Ureter (tissue), 1 donor: Measurements from ENCODE around the gene UBAP1L. TPM values are rescaled to one million over a fixed set of nuclear protein-coding genes. Genes with fewer than 3 reads are reported as not detected.

Experiments
- DNase-seq: peaks from one replicate; pipeline ENCODE4 v3.0.0-alpha.2; 2020; ENCODE audit warnings: low spot score
- total RNA-seq: library from RNA; stranded (reverse); gene quantifications from one replicate; pipeline ENCODE4 v1.2.4, GENCODE V29; 2023
- donor health status: DM: yes; HTN: yes; CAD: no.

UBAP1L gene
- total RNA-seq, 1 donor from 2014 or later = 9.4 TPM

DNA sequence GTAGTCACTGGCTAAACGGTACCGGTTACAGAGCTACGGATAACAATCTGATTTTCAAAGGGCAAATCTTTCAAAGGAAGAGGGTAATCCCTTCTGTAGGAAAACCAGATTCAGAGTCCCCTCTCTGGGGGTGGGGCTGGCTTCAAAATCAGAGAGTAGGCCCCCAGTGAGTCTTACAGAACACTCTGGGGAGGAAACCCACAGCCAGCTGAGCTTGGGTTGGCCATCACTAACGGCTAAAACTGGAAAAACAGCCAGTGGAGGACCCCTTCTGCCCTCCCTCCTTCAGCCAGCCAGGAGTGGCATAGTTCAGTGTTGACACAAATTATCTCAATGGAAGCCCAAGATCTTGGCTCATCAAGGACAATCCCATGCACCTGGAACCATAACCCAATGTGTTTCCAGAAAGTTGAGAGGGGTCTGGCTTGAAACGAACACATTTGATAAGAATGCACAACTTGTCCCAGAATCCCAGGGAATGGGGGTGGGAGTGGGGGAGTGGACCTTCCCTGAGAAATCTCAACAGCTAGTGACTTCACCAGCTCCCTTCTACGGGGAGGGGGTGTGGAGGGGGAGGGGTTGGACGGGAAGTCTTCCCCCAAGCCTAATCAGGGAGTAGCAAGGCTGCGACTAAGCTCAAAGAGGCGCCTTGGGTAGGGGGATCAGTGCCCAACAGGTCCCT, 48.2 kb downstream of the UBAP1L start:
- no peak for DNase-seq

DNA sequence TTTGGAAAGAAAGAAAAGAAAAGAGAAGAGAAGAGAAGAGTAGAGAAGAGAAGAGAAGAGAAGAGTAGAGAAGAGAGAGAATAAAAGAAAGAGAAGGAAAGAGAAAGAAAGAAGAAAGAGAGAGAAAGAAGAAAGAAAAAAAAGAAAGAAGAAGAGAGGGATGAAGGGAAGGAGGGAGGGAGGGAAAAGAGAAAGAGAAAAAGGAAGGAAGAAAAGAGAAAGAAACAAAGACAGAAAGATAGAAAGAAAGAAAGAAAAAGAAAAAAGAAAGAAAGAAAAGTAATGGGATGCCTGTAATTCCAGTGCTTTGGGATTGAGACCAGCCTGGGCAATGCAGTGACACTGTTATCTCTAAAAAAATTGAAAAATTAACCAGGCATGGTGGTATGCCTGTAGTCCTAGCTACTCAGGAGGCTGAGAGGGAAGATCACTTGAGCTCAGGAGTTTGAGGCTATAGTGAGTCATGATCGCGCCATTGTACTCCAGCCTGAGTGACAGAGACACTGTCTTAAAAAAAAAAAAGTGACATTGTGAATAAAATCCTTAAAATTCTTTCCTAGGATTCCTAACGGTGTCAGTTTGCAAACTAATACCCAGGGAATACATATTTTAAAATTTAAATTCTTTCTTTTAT, 48.9 kb downstream of the UBAP1L start:
- no peak for DNase-seq

DNA sequence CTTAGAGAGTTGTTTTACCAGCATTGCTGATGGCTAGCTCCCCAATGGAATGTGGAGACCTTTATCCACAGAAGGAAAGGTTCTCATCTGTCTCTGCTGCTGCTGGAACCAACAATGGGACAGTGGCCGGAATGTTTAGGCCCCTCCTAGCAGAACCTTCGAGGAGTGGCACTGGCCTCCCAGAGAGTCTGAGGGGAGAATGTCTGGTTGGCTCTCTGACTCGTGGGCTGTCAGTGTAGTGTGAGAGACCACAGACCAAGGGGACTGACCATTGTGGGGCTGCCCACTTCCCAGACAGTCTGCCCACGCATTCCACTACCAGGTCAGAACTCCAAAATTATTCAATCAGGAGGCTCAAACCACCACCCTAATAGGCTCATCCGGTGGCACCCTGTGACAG, 52.3 kb downstream of the UBAP1L start:
- DNase-seq = no peak

DNA sequence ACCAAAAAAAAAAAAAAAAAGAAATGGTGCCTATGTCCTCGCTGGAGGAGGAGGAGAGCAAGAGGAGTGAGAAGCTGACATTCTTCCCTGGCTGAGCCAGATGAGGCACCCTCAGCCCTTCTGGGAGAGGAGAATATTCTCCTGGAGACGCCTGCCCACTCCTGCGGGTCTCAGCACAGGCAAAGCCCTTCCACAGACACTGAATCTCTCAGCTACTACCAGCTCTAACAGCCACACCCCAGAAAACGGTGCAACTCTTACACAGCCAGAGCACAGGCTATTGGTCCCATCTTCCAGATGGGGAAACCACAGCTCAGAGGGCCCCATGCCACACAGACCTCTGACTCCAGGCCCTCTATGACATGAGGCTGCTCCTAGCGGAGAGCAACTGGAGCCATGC, 52.9 kb downstream of the UBAP1L start:
- no peak for DNase-seq

DNA sequence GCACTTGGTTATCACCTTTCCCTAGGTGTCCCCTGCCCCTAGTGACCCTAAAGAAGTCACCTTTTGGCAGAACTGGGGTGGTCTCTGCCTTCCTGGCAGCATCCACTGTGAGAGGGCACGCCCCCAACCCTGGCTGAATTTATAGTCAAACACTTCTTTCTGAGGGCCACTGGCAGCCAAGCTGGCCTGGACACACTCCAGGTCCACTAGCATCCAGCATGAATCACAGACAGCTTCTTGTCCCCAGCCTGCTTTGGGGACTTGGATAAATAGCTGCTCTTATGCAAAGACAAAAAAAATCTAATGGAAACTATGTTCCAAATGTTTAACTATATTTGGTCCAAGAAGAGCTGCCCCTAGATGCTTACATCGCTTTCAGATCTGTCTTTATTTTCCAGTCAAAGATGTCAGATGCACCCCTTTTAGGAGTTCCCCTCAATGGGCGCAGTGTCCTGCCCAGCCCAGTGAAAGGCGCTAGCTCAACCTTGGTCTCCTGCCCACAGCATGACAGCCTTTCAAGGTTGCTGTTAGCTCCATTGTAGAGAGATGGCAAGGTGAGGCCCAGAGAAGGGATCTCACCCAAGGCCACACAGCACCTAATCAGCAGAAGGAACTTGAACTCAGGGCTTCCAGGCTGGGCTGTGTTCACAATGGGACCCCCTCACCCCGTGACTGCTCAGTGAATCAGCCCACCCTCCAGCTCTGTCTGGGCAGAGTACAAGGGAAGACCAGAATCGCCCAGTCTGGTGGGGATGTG, 54.2 kb downstream of the UBAP1L start:
- no peak for DNase-seq

DNA sequence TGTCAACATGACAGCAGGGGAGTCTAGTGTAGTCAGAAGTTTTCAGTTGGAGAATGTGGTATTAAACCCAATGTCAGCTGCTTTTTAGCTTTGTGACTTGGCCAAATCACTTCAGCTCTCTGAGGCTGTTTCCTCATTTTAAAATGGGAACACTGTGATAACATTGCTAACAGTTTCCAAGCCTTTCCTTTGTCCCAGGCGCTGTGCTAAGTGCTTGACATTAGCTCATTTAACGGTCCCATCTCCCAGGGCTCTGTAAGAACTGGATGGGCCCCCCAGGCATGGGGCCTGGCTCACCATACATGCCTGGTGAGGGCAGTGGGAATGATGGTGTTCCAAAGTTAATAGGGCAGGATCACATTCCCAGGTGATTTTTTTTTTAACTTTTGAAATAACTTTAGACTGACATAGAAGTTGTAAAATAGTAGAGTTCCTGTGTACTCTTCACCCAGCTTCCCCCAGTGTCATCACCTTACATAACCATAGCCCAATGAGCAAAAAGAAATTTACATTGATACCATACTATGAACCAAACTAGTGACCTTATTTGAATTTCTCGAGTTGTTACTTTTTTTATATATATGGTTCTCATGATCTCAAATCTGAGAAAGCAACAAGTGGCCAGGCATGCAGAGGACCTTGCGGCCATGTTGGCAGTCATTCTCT, 54.9 kb downstream of the UBAP1L start:
- DNase-seq = no peak

DNA sequence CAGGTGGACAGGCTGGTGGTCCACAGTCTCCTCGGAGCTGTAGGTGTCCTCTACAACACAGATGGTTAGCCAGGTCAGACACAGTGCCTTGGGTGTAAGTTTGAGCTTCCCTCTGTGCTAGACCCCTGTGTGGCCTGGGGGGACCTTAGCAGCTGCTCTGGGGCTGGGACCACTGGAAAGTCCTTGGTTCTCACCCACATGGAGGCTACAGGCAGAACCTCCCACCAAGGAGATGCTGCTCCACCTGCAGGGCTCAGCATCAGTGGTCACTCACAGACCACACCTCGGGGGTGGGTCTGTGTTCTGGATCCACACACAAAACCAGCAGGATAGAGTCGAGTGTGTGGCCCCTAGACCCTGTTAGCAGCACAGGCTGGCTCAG, 55.6 kb downstream of the UBAP1L start:
- no peak for DNase-seq

DNA sequence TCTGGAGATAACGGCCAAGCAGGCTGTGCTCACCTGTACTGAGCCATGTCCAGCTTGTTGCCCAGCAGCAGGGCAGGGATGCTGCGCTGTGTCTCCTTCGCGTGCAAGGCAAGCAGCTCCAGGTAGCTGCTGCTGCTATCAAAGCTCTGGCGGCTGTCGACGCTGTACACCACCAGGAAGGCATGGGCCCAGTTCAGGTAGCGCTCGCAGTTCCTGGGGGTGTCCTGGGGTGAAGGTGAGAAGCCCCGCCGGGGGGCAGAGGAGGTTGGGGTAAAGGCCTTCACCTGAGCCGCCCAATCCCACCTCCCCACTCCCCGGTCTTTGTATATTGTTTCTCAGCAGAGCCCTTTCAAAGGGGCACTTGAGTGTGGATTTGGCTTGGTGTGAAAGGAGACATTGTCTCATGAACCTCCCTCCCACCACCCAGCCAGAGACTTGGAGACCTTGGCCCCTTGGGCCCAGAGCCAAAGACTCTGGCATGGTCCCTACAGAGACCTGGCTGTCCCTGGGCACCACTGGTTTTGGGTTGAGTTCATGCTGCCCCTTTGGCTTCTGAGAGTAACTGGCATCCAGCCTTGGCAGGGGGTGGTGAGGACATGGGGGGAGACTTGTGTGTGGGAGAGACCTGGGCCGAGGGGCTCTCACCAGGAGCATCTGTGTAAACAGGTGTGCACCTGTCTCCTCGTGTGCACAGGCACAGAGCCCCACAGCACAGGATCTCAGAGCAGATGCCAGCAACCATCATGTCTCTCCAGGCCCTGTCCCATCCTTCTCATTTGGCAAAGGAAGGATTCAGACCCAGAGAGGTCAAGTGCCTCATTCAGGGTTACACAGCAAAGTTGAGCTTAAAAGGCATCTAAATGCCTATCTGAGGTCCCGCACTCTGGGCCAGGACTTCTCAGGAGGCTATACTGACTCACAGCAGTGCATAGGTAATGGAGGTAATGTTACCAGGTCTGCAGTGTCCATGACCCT, 56.3 kb downstream of the UBAP1L start:
- no peak for DNase-seq

DNA sequence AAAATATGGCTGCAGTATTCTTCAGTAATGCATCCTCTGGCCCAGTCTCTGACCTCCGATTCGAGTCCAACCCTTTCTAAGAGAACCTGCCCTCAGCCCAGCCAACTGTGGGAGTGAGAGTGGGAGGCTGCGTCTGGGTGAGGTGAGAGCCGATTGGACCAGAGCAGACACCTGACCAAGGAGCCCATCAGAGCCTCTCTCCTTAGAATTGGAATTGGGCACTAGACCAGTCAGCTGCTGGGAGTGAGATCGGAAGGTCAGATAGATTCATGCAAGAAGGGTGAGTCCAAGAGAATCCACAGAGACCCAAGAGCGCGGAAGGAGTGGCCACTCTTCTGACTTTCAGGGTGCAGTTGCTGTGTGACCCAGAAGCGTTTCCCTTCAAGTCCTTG, 57.5 kb downstream of the UBAP1L start:
- no peak for DNase-seq

DNA sequence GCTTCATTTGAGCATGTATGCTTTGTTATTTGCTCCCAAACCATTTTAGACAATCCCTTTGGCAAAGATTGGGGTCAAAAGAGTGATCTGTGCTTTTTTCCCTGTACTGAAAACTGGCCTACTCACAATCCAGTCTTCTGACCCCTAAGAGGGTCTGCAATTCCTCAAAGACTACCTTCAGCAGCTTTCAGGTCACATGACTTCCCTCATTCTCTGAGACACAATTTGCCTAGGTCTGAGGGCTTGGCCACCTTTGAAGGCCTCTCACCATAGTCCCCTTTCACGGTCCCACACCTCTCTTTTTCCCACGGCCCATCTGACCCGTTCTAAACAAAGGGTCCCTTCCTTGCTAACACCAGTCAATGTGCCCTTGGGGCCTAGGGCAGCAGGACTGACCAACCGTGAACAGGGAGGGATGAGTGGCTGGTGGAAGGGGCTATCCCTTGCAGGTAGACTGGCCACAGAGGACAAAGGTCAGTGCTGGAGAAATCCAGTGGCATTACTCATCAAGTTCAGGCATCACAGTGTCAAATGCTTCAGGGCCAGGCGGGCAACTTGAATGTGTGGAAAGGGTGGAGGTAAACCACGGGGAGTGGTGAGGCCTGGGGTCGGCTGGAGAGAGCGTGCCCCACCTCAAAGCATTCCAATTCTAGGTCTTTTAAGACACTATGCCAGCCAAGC, 58.0 kb downstream of the UBAP1L start:
- DNase-seq = no peak

DNA sequence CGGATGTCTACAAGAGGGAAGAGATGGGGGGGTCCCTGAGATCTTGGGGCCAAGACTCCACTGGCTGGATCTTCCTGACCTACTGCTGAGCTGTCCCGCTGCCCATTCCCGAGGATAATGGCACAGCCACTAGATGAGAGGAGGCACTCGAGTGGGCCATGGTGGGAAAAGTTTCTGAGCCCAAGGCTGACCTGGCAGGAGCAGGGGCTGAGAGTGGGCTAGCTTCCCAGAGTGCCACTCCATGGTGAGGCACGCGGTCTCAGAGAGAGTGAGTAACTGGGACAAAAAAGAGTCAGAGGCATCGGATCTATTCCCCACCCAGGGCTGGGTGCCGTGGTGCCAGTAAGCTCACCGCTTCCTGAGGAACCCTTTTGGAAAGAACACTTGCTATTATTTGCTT, 58.9 kb downstream of the UBAP1L start:
- no peak for DNase-seq

DNA sequence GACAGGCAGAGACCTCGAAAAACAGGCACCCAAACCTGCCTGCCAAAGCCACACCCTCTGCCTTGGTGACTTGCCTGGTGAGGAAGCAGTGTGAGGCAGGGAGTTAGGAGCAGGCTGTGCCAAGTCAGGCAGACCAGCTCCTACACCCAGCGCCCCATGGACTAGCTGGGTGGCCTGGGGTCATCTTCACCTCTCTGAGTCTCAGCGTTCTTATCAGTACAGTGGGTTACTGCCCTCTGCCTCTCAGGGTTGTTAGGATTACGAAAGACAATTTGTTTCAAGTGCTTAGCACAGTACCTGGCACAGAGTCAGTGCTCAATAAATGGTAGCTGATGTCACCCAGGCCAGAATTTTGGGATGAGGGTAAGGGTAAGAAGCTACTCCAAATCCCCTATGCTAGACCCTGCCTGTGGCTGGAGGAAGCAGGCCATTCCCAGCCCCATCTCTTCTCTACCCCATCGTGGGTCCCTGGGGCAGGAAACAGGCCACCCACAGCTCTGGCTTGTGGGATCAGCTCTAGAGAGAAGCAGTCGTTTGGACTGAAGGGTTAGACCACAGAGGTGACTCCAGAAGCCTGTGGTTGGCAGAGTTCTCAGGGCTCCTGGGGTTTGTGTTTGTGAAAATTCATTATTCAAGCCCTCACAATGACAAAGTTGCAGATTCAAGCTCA, 59.7 kb downstream of the UBAP1L start:
- DNase-seq = no peak

DNA sequence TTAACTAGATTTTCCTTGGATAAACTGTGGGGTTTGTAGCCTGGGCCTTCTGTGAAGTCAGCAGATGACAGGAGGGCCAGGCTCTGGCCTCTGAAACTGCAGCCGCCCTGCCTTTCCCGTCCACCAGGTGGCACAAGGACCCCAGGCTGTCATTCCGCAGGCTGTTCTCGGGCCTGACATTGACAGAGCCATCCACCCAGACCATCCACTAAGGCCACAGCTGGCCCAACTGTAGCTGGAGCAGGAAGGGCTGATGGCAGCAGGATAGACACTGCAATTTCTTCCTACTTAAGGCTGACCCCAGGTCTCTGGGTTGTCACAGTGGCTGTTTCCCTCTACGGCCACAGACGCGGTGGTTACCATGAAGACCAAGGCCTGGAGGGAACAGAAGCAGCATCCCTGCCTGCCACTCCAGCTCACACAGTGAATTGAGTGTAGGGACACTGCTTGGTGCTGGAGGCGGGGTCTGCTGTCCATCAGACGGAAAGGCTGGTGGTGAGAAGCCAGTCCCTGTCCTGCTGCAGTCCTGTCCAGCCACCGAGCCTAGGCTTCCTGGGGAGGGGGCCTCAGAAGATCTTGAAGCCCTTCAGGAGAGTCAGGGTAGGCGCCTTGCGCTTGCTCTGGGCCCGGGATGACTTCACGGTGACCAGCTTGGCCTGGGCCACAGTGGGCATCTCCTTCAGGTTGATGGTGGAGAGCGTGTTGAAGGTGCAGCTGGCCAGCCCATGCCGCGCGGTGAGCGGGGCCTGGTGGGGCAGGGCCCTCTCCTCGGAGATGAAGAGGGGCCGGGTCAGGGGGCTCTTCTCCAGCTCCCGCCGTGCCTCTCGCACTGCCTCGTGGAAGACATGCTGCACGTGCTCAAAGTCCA, 60.4 kb downstream of the UBAP1L start:
- peak; percentile 80 for DNase-seq

DNA sequence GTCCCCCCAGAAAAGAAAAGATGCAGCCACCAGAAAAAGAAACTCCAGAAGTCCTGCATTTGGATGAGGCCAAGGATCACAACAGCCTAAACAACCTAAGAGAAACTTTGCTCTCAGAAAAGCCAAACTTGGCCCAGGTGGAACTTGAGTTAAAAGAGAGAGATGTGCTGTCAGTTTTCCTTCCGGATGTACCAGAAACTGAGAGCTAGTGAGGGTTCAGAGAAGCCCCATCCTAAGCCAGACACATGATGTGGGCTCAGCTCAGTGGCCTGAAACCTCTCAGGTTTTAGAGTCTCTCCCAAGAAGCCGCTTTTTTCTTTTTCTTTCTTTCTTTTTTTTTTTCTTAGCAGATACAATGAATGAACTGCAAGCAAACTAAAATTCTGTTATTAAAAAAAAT, 62.0 kb downstream of the UBAP1L start:
- DNase-seq = no peak

DNA sequence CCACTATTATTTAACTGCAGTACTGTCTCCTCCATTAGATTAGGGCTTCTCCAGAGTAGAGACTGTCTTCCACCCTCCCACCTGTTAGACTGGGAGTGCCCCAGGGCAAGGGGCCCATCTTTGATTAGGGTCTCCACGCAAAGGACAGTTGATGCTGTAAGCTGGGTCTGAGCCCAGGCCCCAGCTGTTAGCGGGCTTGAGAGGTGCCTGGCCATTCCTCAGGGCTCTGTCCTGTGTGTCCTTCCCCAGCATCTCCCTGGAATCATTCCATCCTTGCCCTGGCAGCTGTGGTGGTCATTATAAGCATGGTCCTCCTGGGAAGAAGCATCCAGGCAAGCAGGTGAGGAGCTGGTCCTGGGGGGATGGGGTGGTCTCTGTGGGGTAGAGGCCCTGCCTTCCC, 63.7 kb downstream of the UBAP1L start:
- no peak for DNase-seq

DNA sequence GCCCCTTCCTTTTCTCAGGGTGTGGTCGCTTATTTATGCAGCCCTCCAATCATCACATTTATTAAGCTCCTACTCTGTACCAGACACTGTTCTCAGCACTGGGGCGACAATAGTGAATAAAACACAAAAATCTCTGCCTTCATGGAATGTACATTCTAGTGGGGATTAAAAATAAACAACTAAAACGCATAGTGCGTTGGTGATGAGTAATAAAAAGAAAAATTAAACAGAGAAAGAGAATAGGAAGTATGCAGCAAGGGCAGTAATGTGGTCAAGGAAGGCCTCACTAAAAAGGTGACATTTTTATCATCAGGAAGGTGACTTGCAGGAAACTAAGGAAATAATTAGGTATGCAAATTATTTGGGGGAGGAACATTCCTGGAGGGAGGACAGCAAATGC, 64.7 kb downstream of the UBAP1L start:
- no peak for DNase-seq

DNA sequence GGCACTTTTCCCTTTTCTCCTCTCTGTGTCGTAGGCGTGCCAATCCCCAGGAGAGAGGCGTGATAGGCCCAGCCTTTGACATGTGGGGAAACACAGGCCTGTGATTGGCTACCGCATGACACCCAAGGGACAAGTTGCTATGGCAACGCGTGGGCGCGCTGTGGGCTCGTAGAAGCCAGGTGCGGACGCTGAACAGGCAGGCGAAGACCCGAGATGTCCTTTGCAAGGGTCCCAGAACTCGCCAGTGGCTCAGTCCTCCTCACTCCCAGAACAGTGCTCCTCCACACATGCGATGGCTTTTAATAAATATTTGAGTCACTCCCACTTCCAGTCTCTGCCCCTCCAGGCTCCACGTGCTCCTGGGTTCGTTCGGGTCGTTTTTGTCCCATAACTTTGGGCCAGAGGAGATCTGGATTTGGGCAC, 65.6 kb downstream of the UBAP1L start:
- peak; percentile 89 for DNase-seq

DNA sequence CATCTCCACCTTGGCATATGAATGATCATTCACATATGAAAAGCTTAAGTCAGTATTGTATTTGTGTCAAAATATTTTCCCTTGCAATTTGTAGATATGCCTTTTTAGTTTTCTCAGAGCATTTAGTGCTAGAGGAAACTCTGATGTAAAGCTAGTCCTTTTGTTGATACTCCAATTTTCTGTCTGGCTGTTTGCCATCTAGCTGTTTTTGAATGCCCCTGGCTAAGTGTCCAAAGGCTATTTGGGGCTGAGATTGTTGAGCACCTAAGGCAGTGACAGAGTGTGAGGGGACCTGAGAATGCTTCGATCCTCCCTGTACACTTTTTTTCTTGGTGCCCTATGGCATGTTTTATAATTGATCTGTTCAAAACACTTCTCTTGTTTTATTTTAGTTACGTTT, 66.8 kb downstream of the UBAP1L start:
- DNase-seq = no peak
